GM13977 (cell line): ENCODE data around the gene NUMA1.

ENCODE experiments used
- DNase-seq: peaks from one replicate; pipeline ENCODE4 v3.0.0; 2012; ENCODE audit warnings: low spot score
- in situ Hi-C: fragments of 300-500 bp; cut with MboI; formaldehyde crosslinking; loops from one replicate; pipeline ENCODE4 v1.12.0; 2022; ENCODE audit warnings: low sequenced_read_pairs, low pct_unique_long_range_greater_than_20kb, mixed read lengths, inconsistent platforms; ENCODE audit not compliant: unreplicated experiment
- TF ChIP-seq, protein P1 (sequence below): IDR thresholded peaks from 2 replicates; pipeline ENCODE4 v1.5.1; 2012; ENCODE audit warnings: mild to moderate bottlenecking, control low read depth; ENCODE audit not compliant: insufficient read depth; ENCODE audit errors: extremely low read depth, missing control alignments

Gene NUMA1

GRCh38 chr11:72080326-72081183 is at the start of gene NUMA1, which contains the start of gene LRRC51:
Gene NUMA1 (minus strand): TSS chr11:72080542. CDS start chr11:72035943, 44,599 bp downstream.
Gene LRRC51 (plus strand): TSS chr11:72080850. CDS start chr11:72089084, 8,234 bp downstream.
- DNase-seq, result peak; percentile 91
- in situ Hi-C loops, result no loop called here
- TF ChIP-seq, protein P1, sequence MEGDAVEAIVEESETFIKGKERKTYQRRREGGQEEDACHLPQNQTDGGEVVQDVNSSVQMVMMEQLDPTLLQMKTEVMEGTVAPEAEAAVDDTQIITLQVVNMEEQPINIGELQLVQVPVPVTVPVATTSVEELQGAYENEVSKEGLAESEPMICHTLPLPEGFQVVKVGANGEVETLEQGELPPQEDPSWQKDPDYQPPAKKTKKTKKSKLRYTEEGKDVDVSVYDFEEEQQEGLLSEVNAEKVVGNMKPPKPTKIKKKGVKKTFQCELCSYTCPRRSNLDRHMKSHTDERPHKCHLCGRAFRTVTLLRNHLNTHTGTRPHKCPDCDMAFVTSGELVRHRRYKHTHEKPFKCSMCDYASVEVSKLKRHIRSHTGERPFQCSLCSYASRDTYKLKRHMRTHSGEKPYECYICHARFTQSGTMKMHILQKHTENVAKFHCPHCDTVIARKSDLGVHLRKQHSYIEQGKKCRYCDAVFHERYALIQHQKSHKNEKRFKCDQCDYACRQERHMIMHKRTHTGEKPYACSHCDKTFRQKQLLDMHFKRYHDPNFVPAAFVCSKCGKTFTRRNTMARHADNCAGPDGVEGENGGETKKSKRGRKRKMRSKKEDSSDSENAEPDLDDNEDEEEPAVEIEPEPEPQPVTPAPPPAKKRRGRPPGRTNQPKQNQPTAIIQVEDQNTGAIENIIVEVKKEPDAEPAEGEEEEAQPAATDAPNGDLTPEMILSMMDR, result no peak

DNA sequence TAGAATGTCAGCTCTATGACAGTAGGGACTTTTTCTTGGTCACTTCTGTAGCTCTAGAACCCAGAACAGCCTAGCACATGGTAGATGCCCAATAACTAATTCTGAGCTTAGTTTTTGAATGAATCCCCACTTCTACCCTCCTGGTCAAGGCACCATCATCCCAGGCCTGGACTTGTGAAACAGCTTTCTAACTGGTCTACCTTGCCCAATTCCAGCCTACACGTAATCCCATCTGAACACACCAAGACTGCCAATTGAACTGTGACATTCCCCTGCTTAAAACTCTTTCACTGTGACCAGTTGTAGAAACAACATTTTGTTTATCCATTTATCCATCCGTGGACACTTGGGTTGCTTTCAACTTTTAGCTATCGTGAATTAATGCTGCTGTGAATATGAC is 49.0 kb upstream of the NUMA1 start:
- TF ChIP-seq, protein P1, result no peak
- in situ Hi-C loops, result no loop called here
- no peak for DNase-seq

DNA sequence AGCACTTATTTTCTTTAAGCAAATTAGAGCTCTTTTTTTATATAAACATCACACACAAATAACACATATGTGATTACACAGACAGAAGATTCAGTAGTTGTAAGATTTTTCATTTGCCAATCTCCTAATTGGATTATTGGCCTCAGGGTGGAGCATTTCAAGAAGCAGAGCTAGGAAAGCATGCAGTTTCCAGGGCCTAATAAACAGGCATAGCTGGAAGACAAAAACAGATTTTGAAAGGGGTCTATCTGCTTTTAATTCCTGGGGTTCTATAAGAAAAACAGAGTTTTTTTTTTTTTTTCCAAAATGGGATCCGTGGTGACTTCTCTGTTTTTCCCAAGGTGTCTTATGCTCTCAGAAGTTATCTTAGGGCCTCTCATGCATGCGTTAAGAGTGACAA is 47.6 kb upstream of the NUMA1 start:
- TF ChIP-seq, protein P1, result no peak
- in situ Hi-C loops, result no loop called here
- no peak for DNase-seq

DNA sequence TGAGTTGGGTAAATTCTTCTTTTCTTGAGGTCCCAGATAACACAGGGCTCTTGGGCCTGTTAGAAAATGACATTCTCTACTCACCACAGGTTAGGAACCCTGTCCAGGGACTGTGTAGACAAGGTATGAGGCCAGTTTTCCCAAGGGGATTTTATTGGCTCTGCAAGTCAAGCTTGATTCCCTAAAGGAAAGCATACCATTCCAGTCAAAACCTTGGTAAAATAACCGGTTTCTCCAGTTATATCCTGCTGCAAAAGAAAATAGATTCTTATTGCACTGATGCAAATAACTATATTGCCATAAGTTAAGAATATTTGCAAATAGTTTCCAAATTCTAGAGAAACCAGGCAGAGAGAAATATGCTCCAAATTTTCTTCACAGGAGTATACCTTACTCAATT is 45.6 kb upstream of the NUMA1 start:
- TF ChIP-seq, protein P1, result no peak
- in situ Hi-C loops, result no loop called here
- no peak for DNase-seq

DNA sequence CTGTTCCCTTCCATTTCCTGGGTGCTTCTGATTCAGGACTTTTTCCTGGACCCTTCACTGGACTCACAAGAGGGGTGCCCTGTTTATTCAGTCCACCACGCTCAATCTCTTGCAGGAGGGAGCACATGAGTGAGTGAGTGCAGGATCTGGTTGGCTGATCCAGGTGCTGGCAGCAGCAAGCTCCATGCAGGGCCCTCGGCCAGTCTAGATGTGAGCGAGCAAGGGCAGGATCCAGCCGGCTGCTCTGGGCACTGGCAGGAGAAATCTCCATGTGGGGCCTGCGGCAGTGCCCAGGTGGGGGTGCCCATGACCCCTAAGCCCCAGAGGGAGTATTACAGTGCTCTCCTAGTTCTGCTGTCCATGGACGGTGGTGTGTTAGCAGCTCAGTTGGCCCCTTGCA is 43.7 kb upstream of the NUMA1 start:
- DNase-seq, result no peak
- in situ Hi-C loops, result no loop called here
- TF ChIP-seq, protein P1, result no peak

DNA sequence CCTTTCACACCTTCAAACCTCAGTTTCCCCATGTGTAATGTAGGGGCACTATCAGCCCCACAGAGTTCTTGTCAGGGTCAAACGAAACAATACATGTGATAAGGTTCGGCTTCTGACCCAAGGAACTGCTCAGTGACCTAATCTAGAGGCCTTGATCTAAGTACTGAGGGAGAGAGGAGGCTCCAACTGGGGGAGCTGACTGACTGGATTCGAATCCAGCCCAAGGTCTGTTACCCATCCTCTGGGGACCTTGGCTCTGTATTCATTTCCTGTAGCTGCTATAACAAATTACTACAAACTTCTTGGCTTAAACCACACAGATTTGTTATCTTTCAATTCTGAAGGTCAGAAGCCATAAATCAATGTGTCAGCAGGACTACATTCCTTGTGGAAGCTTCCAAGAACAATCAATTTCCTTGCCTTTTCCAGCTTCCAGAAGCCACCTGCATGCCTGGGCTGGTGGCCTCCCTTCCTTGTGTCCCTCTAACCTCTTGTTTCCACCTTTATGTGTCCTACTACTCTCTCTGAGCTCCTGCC is 42.8 kb upstream of the NUMA1 start:
- no peak for DNase-seq
- TF ChIP-seq, protein P1, result no peak
- in situ Hi-C loops, result no loop called here
